UCSD-AML1 (cell line): ENCODE results near the gene APOL3.
"Not testable (repeated sequence)": the region's sequence is repeated elsewhere in the genome, so short reads cannot be mapped to it uniquely, and the experiment has no call there.

Source experiments
- DNase-seq: peaks from one replicate; lab custom pipeline; 2025; ENCODE audit not compliant: unreplicated experiment; lab: John Stamatoyannopoulos, UW

The APOL3 gene

DNA sequence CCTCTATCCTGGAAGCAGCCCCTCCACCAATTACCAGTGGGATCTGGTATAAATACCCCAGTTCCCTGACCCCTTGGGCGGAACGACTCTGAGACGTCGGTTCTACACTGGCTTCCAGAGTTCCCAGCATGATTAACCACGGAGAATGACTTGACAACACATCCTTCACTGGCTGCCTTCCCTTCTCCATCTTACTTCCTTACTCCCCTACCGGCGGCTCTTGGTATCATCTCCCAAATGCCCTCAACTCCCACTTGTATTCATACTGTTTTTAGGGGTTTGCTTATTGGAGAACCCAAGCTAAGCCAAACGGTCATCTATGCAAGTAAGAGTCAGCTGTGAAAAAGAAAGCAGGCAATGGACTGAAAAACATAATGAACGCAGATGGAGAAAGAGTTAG is 56.1 kb downstream of the APOL3 start:
- no peak for DNase-seq

DNA sequence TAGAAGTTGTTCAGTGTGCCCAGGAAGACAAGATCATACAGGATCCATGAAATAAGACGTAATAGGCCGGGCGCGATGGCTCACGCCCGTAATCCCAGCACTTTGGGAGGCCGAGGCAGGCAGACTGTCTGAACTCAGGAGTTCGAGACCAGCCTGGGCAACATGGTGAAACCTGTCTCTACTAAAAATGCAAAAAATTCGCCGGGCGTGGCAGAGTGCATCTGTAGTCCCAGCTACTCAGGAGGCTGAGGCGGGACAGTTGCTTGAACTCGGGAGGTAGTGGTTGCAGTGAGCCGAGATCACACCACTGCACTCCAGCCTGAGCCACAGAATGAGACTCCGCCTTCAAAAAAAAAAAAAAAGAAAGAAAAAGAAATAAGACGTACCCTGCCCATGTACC is 56.7 kb downstream of the APOL3 start:
- DNase-seq = no peak

DNA sequence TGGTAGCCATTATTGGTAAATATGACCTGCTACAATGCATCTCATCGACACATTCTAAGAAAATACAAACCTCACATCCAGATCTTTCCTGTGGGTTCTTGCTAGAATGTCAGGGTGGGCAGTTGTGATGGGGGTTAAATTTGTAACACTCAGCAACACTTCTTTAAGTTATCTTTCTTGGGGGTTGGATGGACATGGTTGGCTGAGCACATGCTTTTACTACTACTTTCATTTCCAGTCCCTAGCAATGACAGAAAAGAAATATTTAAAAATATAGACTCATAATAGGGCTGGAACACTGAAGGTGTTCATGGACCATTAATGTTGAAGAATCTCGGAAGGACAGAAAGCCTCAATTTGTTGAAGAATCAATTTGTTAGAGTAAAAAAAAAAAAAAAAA is 57.6 kb downstream of the APOL3 start:
- no peak for DNase-seq

DNA sequence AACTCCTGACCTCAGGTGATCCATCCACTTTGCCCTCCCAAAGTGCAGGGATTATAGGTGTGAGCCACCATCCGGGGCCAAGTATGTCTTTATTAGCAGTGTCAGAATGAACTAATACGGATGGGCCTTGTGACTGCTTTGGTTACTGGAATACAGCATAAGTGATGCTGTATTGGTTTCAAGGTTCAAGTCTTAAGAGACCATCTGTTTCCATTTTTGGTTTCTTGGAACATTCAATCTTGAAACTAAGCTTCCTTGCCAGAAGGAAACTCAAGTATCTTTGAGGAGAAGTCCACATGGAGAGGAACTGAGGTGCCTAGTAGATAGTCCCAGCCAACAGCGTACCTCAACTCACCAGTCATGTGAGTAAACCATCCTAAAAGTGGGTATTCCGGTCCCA is 58.8 kb downstream of the APOL3 start:
- no peak for DNase-seq

GRCh38 chr22:36100908-36101307 is 59.6 kb downstream of the APOL3 start:
- DNase-seq = not testable (repeated sequence)

DNA sequence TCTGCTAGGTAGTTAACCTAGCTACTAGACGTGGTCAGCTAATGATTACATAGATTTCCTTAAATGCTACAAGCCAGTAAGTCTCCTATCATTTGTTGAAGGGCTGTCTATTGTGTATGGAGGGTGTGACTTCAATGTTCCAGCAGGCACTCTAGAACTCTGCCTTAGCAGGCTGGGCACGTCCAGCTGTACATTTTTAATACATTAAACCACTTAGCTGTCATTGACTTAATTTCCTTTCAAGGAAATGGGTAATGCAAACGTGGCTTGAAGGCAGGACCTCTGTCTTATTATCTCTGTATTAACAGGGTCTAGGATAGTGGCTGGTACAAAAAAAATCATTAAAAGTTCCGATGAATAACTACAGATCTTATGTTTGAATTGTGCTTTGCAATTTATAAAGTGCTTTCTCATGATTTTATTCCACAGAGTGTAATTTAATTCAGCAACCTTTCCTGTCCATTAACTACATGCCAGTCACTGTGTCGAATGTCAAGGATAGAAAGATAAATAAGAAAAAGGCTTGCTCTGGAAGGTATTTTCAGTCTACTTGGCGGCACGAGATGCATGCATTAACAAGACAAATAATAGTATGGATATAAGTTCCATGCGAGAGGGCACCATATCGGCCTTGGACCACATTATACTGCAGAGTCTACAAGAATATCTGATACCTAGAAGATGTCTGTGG is 60.3 kb downstream of the APOL3 start:
- no peak for DNase-seq

GRCh38 chr22:36099561-36099960 is 61.0 kb downstream of the APOL3 start:
- not testable (repeated sequence) for DNase-seq

GRCh38 chr22:36097880-36098279 is 62.7 kb downstream of the APOL3 start:
- DNase-seq = no peak

- DNase-seq = not testable (repeated sequence)
Measured at GRCh38 chr22:36090772-36091171, 69.8 kb downstream of the APOL3 start.
